Renal pelvis (tissue), 3 donors: ENCODE data around the gene GOLGA6L26. TPM values are rescaled to one million over a fixed set of nuclear protein-coding genes. Genes with fewer than 3 reads are reported as not detected.

Experiments used
- polyA plus RNA-seq, 3 donors: library from polyadenylated mRNA; unstranded; fragments of 120-200 nt; gene quantifications; one replicate each; pipeline ENCODE4 v1.2.1, GENCODE V29; 2013; ENCODE audit not compliant: insufficient read length in 3 of 3

The GOLGA6L26 gene
- polyA plus RNA-seq, 3 donors = not detected

Other genes starting within 250 kb of the GOLGA6L26 start
- not detected for gene GOLGA6L1, start 197.4 kb downstream of the GOLGA6L26 start, polyA plus RNA-seq
- gene GOLGA8S, start 20.6 kb upstream of the GOLGA6L26 start, polyA plus RNA-seq = 1 to 10 TPM in 1 of 3 donors, under 1 TPM in 2; 0.64 to 1.6 (median 0.95) TPM
- not detected for gene GOLGA6L2, start 113.0 kb upstream of the GOLGA6L26 start, polyA plus RNA-seq
- gene MKRN3, start 231.5 kb upstream of the GOLGA6L26 start, polyA plus RNA-seq = 1 to 10 TPM in 2 of 3 donors, under 1 TPM in 1; 0.36 to 2.0 (median 1.2) TPM